ENCODE measurements around the gene CDCA4.

DNA sequence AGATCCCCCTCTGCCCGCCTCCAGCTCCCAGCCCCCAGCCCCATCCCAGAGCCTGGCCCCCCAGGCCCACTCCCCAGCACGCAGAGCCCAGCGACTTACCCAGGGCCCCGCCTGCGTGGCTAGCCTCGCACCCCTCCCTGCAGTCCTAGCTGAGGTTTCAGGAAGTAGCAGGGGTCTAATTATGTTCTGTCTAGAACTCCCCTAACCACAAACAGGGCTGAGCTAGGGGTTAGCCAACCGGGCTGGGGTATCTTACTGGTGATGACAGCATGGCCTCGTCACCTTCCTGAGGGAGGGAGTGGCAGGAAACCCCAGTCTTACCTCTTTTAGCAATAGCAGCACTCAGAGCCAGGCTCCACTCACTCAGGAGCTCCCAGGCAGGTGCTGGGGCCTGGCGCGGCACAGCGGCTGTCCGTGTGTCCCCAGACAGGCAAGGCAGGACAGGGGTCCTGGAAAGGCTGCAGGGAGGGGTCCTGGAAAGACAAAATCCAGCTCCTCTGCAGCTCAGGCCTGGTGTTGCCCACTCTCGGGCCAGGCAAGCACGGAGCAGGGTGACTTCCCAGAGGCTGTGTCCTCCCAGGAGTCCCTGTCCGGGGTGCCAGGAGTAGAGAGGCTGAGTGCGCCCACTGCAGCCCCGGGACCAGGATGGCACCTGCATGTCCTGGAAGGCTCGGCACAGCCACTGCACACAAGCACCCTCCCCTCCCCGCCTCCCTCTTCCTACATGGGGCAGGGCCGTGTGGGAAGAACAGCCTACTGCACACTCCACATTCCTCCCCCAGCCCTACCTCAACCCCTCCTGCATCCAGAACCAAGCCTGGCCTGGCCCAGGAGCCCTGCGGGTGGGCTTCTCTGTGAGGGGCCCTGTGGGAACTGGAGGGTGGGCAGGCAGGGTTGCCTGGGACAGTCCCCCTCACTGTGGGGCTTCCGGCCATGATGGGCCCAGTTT is 44.7 kb upstream of the CDCA4 start, which contains the start of gene GPR132:
- no peak for TF ChIP-seq EZH2phosphoT487 (IDR thresholded peaks at IDR 0.05; ENCODE audit: low read depth)
- TF ChIP-seq, protein P1, sequence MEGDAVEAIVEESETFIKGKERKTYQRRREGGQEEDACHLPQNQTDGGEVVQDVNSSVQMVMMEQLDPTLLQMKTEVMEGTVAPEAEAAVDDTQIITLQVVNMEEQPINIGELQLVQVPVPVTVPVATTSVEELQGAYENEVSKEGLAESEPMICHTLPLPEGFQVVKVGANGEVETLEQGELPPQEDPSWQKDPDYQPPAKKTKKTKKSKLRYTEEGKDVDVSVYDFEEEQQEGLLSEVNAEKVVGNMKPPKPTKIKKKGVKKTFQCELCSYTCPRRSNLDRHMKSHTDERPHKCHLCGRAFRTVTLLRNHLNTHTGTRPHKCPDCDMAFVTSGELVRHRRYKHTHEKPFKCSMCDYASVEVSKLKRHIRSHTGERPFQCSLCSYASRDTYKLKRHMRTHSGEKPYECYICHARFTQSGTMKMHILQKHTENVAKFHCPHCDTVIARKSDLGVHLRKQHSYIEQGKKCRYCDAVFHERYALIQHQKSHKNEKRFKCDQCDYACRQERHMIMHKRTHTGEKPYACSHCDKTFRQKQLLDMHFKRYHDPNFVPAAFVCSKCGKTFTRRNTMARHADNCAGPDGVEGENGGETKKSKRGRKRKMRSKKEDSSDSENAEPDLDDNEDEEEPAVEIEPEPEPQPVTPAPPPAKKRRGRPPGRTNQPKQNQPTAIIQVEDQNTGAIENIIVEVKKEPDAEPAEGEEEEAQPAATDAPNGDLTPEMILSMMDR (IDR thresholded peaks at IDR 0.05; ENCODE audit: low read depth, low read length), result no peak

Measured in OCI-LY3 (cell line).